Liver (tissue), 9 donors: ENCODE results near the gene GNG7. TPM values are rescaled to one million over a fixed set of nuclear protein-coding genes. Genes with fewer than 3 reads are reported as not detected.

ENCODE experiments used
- DNase-seq: peaks from one replicate; pipeline ENCODE4 v3.0.0-alpha.2; 2017; ENCODE audit warnings: low spot score
- H3K27ac ChIP-seq, 2 donors: one replicate each; pipeline ENCODE4 v1.7.0; 2013; ENCODE audit warnings: inconsistent platforms in 2 of 2, low read length in 2 of 2, control low read depth in 1 of 2, low read depth in 1 of 2, mild to moderate bottlenecking in 1 of 2
- H3K27me3 ChIP-seq, 4 donors: one replicate each; pipeline versions ENCODE4 v1.6.1 to v1.7.0; 2013; ENCODE audit warnings: low read length in 3 of 4, inconsistent platforms in 1 of 4, mild to moderate bottlenecking in 1 of 4, moderate library complexity in 1 of 4; ENCODE audit not compliant: control insufficient read depth in 4 of 4, insufficient read depth in 4 of 4
- H3K36me3 ChIP-seq, 4 donors: one replicate each; pipeline versions ENCODE4 v1.6.1 to v1.7.0; 2013; ENCODE audit warnings: low read length in 3 of 4, mild to moderate bottlenecking in 3 of 4, low read depth in 1 of 4, moderate library complexity in 1 of 4; ENCODE audit not compliant: control insufficient read depth in 4 of 4, insufficient read depth in 3 of 4
- H3K4me1 ChIP-seq, 4 donors: one replicate each; pipeline versions ENCODE4 v1.6.1 to v1.7.0; 2013; ENCODE audit warnings: low read length in 3 of 4, mild to moderate bottlenecking in 3 of 4, moderate library complexity in 1 of 4; ENCODE audit not compliant: control insufficient read depth in 4 of 4, insufficient read depth in 4 of 4
- H3K4me3 ChIP-seq, 3 donors: one replicate each; pipeline versions ENCODE4 v1.6.1 to v1.7.0; 2013; ENCODE audit warnings: low read length in 3 of 3, control low read depth in 1 of 3, low read depth in 1 of 3, mild to moderate bottlenecking in 1 of 3
- H3K9ac ChIP-seq, 2 donors: one replicate each; pipeline ENCODE4 v1.7.0; 2013; ENCODE audit warnings: low read length in 2 of 2, mild to moderate bottlenecking in 2 of 2, moderate library complexity in 2 of 2, control low read depth in 1 of 2, low read depth in 1 of 2
- H3K9me3 ChIP-seq, 4 donors: one replicate each; pipeline versions ENCODE4 v1.6.1 to v1.7.0; 2013; ENCODE audit warnings: low read length in 3 of 4; ENCODE audit not compliant: control insufficient read depth in 4 of 4
- ATF3 ChIP-seq: IDR thresholded peaks from 2 replicates; pipeline ENCODE4 v1.6.1; 2016; ENCODE audit warnings: antibody characterized with exemption
- CTCF ChIP-seq: fragments of 150-350 bp; IDR thresholded peaks from 2 replicates; pipeline ENCODE4 v1.5.1; 2017; ENCODE audit warnings: improper control_type of control experiment, low read depth, low read length; ENCODE audit not compliant: missing input control
- EGR1 ChIP-seq, 2 donors: IDR thresholded peaks; 2 replicates each; pipeline ENCODE4 v1.6.1; 2016 to 2018; ENCODE audit warnings: antibody characterized with exemption in 2 of 2, low read depth in 2 of 2
- FOXA1 ChIP-seq: IDR thresholded peaks from 2 replicates; pipeline ENCODE4 v1.6.1; 2016; ENCODE audit warnings: antibody characterized with exemption
- FOXA2 ChIP-seq: IDR thresholded peaks from 2 replicates; pipeline ENCODE4 v1.6.1; 2016; ENCODE audit warnings: antibody characterized with exemption
- GABPA ChIP-seq, 2 donors: IDR thresholded peaks in 1 of 2; conservative IDR thresholded peaks in 1 of 2; 2 replicates each; pipeline ENCODE4 v1.6.1; 2016; ENCODE audit warnings: antibody characterized with exemption in 2 of 2, mild to moderate bottlenecking in 1 of 2, moderate library complexity in 1 of 2
- HNF4A ChIP-seq, 2 donors: conservative IDR thresholded peaks; 2 replicates each; pipeline ENCODE4 v1.6.1; 2016; ENCODE audit warnings: antibody characterized with exemption in 2 of 2, mild to moderate bottlenecking in 2 of 2
- HNF4G ChIP-seq: IDR thresholded peaks from 2 replicates; pipeline ENCODE4 v1.6.1; 2016; ENCODE audit warnings: antibody characterized with exemption
- JUND ChIP-seq, 2 donors: IDR thresholded peaks; 2 replicates each; pipeline ENCODE4 v1.6.1; 2016; ENCODE audit warnings: antibody characterized with exemption in 2 of 2
- MAX ChIP-seq: IDR thresholded peaks from 2 replicates; pipeline ENCODE4 v1.6.1; 2016; ENCODE audit warnings: antibody characterized with exemption
- NR2F2 ChIP-seq: IDR thresholded peaks from 2 replicates; pipeline ENCODE4 v1.6.1; 2016; ENCODE audit warnings: antibody characterized with exemption
- RAD21 ChIP-seq, 2 donors: IDR thresholded peaks; 2 replicates each; pipeline ENCODE4 v1.6.1; 2016; ENCODE audit warnings: antibody characterized with exemption in 2 of 2, mild to moderate bottlenecking in 2 of 2
- REST ChIP-seq: IDR thresholded peaks from 2 replicates; pipeline ENCODE4 v1.6.1; 2016; ENCODE audit warnings: antibody characterized with exemption, mild to moderate bottlenecking
- RXRA ChIP-seq, 2 donors: IDR thresholded peaks; 2 replicates each; pipeline ENCODE4 v1.6.1; 2017 to 2018; ENCODE audit warnings: antibody characterized with exemption in 2 of 2, mild to moderate bottlenecking in 1 of 2
- SP1 ChIP-seq: IDR thresholded peaks from 2 replicates; pipeline ENCODE4 v1.6.1; 2018; ENCODE audit warnings: antibody characterized with exemption, mild to moderate bottlenecking
- TAF1 ChIP-seq: conservative IDR thresholded peaks from 2 replicates; pipeline ENCODE4 v1.6.1; 2016; ENCODE audit warnings: antibody characterized with exemption, mild to moderate bottlenecking
- YY1 ChIP-seq: IDR thresholded peaks from 2 replicates; pipeline ENCODE4 v1.6.1; 2016; ENCODE audit warnings: antibody characterized with exemption, mild to moderate bottlenecking
- ZBTB33 ChIP-seq: IDR thresholded peaks from 2 replicates; pipeline ENCODE4 v1.6.1; 2016; ENCODE audit warnings: antibody characterized with exemption
- WGBS: extraction: QIAGEN DNeasy Blood & Tissue Kit; methylation state at CpG from one replicate; pipeline ENCODE4 v1.1.7; 2013; 5-methylcytosine and 5-hydroxymethylcytosine counted together
- polyA plus RNA-seq, 2 donors: library from polyadenylated mRNA; stranded (reverse) in 1 of 2; unstranded in 1 of 2; fragments of 200-250 nt in 1 of 2; fragments of >200 nt in 1 of 2; fragmentation: Nextera tagmentation in 1 of 2; extraction: Ambion mirVana in 1 of 2; gene quantifications; one replicate each; pipeline versions ENCODE4 v1.2.1 to v1.2.3, GENCODE V29; 2013 to 2015
- total RNA-seq, 2 donors: library from RNA; depleted of rRNA; stranded (reverse); fragments of >200 nt; gene quantifications; one replicate each; pipeline ENCODE4 v1.2.3, GENCODE V29; 2014
- donor health status: healthy.
- donor health status: healthy.
- donor health status: healthy.
- donor health status: healthy.
- donor health status: healthy.

The GNG7 gene
- total and polyA plus RNA-seq, 4 donors, result 0.75 to 1.9 (median 1.1) TPM

- no peaks in the 10 kb centered on the region for H3K36me3 ChIP-seq
- DNase-seq, result no peak
- H3K27ac ChIP-seq, result no peak overlapping the region
- 68% methylated on average over 12 of the region's 12 CpGs for WGBS
- no peaks in the 10 kb centered on the region for H3K9me3 ChIP-seq
- TF ChIP-seq RXRA (IDR thresholded peaks at IDR 0.05) (no peak), REST (no peak), RAD21 (IDR thresholded peaks at IDR 0.05) (no peak), TAF1 (no peak), SP1 (no peak), MAX (no peak), EGR1 (IDR thresholded peaks at IDR 0.05; ENCODE audit: low read depth in 2 of 2) (no peak), HNF4G (no peak), ATF3 (no peak), JUND (IDR thresholded peaks at IDR 0.05) (no peak), NR2F2 (no peak), FOXA2 (no peak), YY1 (no peak), FOXA1 (no peak), HNF4A (conservative IDR thresholded peaks at IDR 0.05) (no peak), ZBTB33 (no peak), CTCF (no peak), GABPA (IDR thresholded peaks at IDR 0.05 in 1 of 2, conservative IDR thresholded peaks at IDR 0.05 in 1 of 2) (no peak)
- no peak overlapping the region for H3K4me3 ChIP-seq
- no peak overlapping the region for H3K9ac ChIP-seq
- peaks cover 0 to 3% (median 0%) of the 10 kb centered on the region in 4 donors for H3K4me1 ChIP-seq
- no peaks in the 10 kb centered on the region for H3K27me3 ChIP-seq
These were observed 8.9 kb downstream of the GNG7 start for GRCh38 chr19:2693492-2694160.
